ENCODE data around the gene SH3TC1.

Gene SH3TC1

GRCh38 chr4:8164194-8164565 is 34.9 kb upstream of the SH3TC1 start:
- DNase-seq, result no peak

GRCh38 chr4:8164687-8165086 is 34.4 kb upstream of the SH3TC1 start:
- DNase-seq, result no peak

GRCh38 chr4:8165374-8165896 is 33.7 kb upstream of the SH3TC1 start:
- peak; percentile 40 for DNase-seq

- DNase-seq, result no peak
Measured at GRCh38 chr4:8167291-8167690, 31.8 kb upstream of the SH3TC1 start.

GRCh38 chr4:8167815-8168214 is 31.3 kb upstream of the SH3TC1 start:
- DNase-seq, result no peak

- DNase-seq, result peak; percentile 27
Measured at GRCh38 chr4:8168232-8168631, 30.9 kb upstream of the SH3TC1 start.

- DNase-seq, result no peak
Measured at GRCh38 chr4:8168832-8169598, 30.1 kb upstream of the SH3TC1 start.

- DNase-seq, result no peak
Measured at GRCh38 chr4:8169763-8170162, 29.3 kb upstream of the SH3TC1 start.

GRCh38 chr4:8170341-8170740 is 28.7 kb upstream of the SH3TC1 start:
- no peak for DNase-seq

- no peak for DNase-seq
Measured at GRCh38 chr4:8171266-8171665, 27.8 kb upstream of the SH3TC1 start.

- DNase-seq, result no peak
Measured at GRCh38 chr4:8171984-8172924, 26.8 kb upstream of the SH3TC1 start.

- no peak for DNase-seq
Measured at GRCh38 chr4:8173492-8174242, 25.4 kb upstream of the SH3TC1 start.

- DNase-seq, result no peak
Measured at GRCh38 chr4:8174970-8175369, 24.1 kb upstream of the SH3TC1 start.

- no peak for DNase-seq
Measured at GRCh38 chr4:8175686-8176085, 23.4 kb upstream of the SH3TC1 start.

GRCh38 chr4:8176547-8177399 is 22.3 kb upstream of the SH3TC1 start:
- peak; percentile 87 for DNase-seq

- DNase-seq, result no peak
Measured at GRCh38 chr4:8177552-8177951, 21.5 kb upstream of the SH3TC1 start.

GRCh38 chr4:8177956-8178355 is 21.1 kb upstream of the SH3TC1 start:
- DNase-seq, result no peak

- DNase-seq, result no peak
Measured at GRCh38 chr4:8179074-8179473, 20.0 kb upstream of the SH3TC1 start.

GRCh38 chr4:8179771-8180170 is 19.3 kb upstream of the SH3TC1 start:
- no peak for DNase-seq

GRCh38 chr4:8180310-8181093 is 18.6 kb upstream of the SH3TC1 start:
- DNase-seq, result no peak

- no peak for DNase-seq
Measured at GRCh38 chr4:8181119-8181518, 18.0 kb upstream of the SH3TC1 start.

Data from DMS53 (cell line).